ENCODE measurements around the gene HGS.

The HGS gene

DNA sequence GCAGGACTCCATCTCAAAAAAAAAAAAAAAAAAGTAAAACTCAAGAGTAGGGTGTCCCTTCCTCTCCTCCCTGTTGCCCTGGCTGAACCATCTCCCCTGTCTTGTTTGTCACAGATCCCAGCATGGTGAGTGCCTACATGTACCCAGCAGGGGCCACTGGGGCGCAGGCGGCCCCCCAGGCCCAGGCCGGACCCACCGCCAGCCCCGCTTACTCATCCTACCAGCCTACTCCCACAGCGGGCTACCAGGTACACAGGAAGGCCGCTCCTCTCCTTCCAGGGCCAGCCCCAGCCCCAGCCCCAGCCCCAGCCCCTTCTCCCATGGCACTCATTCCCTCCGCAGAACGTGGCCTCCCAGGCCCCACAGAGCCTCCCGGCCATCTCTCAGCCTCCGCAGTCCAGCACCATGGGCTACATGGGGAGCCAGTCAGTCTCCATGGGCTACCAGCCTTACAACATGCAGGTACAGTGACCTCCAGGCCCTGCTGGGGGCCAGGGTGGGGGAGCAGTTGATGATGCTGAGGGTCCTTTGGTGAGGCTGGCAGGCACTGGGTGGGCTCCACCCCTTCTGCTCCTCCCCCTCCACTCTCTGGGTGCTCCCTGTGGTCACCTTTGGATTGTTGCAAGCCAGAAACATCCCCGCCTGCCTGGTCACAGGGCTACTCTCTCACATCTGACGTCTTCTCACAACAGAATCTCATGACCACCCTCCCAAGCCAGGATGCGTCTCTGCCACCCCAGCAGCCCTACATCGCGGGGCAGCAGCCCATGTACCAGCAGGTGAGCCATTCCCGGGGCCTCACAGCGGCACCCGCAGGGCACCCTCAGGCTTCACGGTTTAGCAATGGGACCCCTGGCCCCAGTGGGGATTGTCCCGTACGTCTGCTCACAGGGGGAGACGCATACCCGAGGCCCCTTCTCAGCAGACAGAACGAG, 16.8 kb downstream of the HGS start:
- FAIRE-seq (no peak), DNase-seq (ENCODE audit: insufficient read length, low spot score) (no peak)
- TF ChIP-seq, protein P1, sequence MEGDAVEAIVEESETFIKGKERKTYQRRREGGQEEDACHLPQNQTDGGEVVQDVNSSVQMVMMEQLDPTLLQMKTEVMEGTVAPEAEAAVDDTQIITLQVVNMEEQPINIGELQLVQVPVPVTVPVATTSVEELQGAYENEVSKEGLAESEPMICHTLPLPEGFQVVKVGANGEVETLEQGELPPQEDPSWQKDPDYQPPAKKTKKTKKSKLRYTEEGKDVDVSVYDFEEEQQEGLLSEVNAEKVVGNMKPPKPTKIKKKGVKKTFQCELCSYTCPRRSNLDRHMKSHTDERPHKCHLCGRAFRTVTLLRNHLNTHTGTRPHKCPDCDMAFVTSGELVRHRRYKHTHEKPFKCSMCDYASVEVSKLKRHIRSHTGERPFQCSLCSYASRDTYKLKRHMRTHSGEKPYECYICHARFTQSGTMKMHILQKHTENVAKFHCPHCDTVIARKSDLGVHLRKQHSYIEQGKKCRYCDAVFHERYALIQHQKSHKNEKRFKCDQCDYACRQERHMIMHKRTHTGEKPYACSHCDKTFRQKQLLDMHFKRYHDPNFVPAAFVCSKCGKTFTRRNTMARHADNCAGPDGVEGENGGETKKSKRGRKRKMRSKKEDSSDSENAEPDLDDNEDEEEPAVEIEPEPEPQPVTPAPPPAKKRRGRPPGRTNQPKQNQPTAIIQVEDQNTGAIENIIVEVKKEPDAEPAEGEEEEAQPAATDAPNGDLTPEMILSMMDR (IDR thresholded peaks at IDR 0.05; ENCODE audit: insufficient read depth, missing control alignments) = no peak

DNA sequence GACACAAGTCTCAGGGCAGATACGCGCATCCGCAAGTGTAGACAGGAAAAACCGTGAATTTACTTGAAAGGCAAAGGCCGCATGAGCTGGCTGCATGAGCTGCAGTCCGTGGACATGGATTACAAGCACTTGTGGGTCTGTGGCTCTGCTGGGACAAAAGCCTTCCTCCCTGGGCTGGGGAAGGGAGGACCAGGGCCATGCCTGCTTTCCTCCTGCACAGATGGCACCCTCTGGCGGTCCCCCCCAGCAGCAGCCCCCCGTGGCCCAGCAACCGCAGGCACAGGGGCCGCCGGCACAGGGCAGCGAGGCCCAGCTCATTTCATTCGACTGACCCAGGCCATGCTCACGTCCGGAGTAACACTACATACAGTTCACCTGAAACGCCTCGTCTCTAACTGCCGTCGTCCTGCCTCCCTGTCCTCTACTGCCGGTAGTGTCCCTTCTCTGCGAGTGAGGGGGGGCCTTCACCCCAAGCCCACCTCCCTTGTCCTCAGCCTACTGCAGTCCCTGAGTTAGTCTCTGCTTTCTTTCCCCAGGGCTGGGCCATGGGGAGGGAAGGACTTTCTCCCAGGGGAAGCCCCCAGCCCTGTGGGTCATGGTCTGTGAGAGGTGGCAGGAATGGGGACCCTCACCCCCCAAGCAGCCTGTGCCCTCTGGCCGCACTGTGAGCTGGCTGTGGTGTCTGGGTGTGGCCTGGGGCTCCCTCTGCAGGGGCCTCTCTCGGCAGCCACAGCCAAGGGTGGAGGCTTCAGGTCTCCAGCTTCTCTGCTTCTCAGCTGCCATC, 17.7 kb downstream of the HGS start:
- TF ChIP-seq, protein P1 (IDR thresholded peaks at IDR 0.05; ENCODE audit: insufficient read depth, missing control alignments) = peak; percentile 6
- DNase-seq (ENCODE audit: insufficient read length, low spot score) = no peak
- FAIRE-seq = no peak

DNA sequence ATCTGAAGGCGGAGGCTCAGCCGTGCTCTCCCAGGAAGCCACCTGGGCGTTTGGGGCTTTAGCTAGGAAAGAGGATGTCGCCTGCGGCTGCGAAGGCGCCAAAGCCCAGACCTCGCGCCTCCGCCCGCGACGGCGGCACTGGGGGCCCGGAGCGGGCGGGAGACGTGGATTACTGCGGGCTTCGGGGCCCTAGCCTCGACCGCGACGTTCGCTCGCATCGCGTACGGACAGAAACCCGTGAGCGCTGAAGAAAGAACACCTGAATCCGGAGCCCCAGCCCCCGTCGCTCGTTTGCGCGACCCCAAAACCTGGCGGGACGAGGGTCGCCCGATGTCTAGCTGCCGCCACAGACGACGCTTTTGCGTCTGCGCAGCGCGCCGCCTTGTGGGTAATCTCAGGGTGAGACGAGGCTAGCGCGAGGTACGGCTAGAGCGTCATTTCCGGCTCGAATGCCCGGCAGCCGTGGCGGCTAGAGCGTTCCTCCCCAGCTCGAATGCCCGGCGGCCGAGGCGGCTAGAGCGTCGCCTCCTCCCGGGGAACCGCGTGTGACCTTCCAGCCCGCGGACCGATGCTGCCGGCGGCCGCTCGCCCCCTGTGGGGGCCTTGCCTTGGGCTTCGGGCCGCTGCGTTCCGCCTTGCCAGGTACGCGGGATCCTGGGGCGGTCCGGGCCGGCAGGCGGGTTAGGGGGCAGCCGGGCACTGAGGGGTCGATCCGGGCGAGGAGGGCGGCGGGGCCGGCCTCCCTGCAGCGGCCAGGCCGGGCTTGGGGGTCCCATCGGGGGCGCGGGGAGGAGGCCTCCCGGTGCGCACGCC, 19.3 kb downstream of the HGS start, which contains the start of gene MRPL12:
Gene MRPL12 (plus strand): TSS at position 434 of the 813 bp plus-strand sequence. CDS start 135 bp downstream, at position 569.
- DNase-seq (ENCODE audit: insufficient read length, low spot score) = peak; percentile 98
- no peak for FAIRE-seq
- TF ChIP-seq, protein P1 (IDR thresholded peaks at IDR 0.05; ENCODE audit: insufficient read depth, missing control alignments) = peak; percentile 3

DNA sequence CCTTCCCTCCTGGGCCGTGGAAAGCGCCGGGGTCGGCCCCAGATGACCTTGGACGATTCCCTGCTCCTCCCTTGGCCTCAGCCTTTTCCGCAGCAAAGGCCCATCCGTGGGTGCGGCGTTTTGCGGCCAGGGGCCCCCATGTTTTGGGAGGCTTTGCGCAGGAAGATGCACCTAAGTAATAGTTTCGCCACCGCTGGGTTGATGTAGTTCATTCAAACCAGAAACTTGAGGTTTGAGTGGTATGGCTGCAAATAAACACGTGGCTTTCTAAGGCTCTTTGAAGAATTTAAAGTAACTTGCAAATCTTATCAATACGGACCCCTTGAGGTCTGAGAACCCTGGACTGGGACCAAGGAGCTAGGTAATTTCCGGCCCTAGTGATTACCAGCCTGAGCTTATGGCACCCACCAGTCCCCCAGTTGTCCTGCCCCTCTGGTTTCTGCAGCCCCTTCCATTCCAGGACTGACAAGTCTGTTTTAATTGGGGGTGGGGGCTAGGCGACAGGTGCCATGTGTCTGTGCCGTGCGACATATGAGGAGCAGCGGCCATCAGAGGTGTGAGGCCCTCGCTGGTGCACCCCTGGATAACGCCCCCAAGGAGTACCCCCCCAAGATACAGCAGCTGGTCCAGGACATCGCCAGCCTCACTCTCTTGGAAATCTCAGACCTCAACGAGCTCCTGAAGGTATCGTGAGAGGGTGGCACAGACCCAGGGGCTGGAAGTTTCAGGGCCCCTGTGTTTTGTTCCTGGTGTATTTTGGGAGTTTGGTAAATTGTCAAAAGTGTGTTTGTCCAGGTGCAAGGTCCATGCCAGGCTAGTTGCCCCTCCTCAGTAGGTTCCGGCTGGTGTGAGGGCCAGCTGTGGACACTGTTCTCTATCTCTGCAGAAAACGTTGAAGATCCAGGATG, 20.2 kb downstream of the HGS start:
- TF ChIP-seq, protein P1 (IDR thresholded peaks at IDR 0.05; ENCODE audit: insufficient read depth, missing control alignments) = no peak
- no peak for FAIRE-seq
- no peak for DNase-seq (ENCODE audit: insufficient read length, low spot score)

DNA sequence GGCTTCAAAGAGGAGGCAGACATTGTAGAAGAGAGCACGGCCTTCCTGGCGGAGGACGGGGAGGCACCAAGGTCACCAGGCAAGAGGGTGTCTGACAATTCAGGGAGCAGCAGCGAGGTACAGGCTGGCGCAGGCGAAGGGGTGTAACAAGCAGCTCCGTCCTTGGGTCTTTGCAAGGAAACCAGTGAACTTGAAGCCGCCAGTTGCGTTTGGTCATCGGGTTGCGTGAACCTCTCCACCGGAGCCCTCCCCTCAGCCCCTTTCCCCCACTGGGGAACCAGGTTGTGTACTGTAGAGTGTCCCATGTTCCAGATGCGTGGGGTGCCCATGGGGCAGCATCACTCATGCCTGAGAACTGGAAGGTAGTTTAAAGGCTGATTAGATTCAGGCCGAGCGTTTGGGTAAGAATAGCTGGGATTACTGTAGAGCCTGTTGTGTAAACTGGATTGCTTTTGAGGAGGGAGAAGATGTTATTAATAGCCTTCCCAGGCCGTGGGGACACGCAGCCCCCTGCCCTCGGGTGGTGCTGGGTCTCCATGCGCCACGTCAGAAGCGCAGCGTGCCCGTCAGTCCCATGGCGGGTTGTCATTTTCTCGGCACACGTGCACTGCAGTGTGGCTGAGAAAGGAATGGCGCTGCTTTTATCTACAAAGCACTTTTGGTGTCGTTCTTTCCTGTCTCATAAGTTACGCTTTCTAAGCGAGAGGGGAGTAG, 21.9 kb downstream of the HGS start:
- no peak for FAIRE-seq
- TF ChIP-seq, protein P1 (IDR thresholded peaks at IDR 0.05; ENCODE audit: insufficient read depth, missing control alignments) = no peak
- no peak for DNase-seq (ENCODE audit: insufficient read length, low spot score)

All from D721Med (cell line).